ENCODE data around the gene TMEFF1. TPM values are rescaled to one million over a fixed set of nuclear protein-coding genes. Genes with fewer than 3 reads are reported as not detected.
A peak's percentile ranks its signal among the peaks of the same experiment; 100 is the strongest.

The TMEFF1 gene
- total RNA-seq, 1 experiment from 2014 or later = 65.5 TPM

DNA sequence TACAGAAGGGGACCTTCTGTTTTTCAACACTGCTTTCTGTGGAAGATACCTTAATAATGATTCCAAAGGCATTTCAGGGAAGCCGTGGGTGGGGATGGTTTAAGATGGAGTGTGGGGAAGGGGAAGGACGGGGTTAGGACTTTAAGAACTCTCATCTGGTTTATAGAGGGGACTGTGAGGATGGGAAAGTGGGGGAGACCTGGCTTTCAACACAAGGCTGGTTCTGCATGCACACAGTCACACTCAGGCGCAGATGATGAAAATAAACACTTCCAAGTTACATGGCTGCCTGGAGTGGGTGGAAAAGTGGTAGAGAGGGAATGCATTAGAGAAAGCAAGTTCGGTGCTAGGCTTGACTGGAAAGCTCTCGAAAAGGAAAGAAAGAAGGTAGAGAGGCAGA is 41.1 kb upstream of the TMEFF1 start:
- no peak overlapping the region for H3K27ac ChIP-seq (ENCODE audit: insufficient read length, low read depth, low read length)
- peaks cover 8% of the 10 kb centered on the region; the same call in 1 of the 2 replicates for H3K79me2 ChIP-seq (ENCODE audit: insufficient read depth, low read length)
- no CpG with 5 or more reads among the region's 5 CpGs for WGBS (ENCODE audit: extremely low coverage, insufficient read length, low lambda C conversion rate)

More for the DNA sequence above, 41.1 kb upstream of the TMEFF1 start:
- Histone ChIP-seq H4K8ac (replicated peaks; ENCODE audit: insufficient read length, low read depth, low read length) (no peak overlapping the region), H2BK20ac (ENCODE audit: low read depth, low read length, poor library complexity, severe bottlenecking) (no peak overlapping the region), H2AK5ac (ENCODE audit: insufficient read length, low read length) (no peak overlapping the region), H3K23ac (ENCODE audit: insufficient read length, low read depth, low read length) (no peak overlapping the region), H4K91ac (ENCODE audit: insufficient read length, low read depth, low read length) (no peak overlapping the region), H3K79me1 (ENCODE audit: insufficient read depth, low read depth, low read length, poor library complexity, severe bottlenecking) (peaks cover 7% of the 10 kb centered on the region), H3K9me3 (ENCODE audit: control insufficient read depth, low read depth, low read length) (no peaks in the 10 kb centered on the region), H3T11ph (ENCODE audit: low read length) (no peak overlapping the region), H3K27me3 (ENCODE audit: insufficient read depth, low read length) (no peaks in the 10 kb centered on the region), H2BK12ac (ENCODE audit: insufficient read length, low read depth, low read length) (no peak overlapping the region), H3K56ac (ENCODE audit: insufficient read length, low read depth, low read length) (no peak overlapping the region), H3K14ac (ENCODE audit: insufficient read depth, low read length) (no peak overlapping the region), H3K23me2 (ENCODE audit: insufficient read length, low read depth, low read length, poor library complexity, severe bottlenecking) (peaks cover 8% of the 10 kb centered on the region), H3K4me2 (ENCODE audit: insufficient read depth, insufficient read length, low read length) (no peak overlapping the region), H3K18ac (ENCODE audit: insufficient read length, low read depth, low read length) (no peak overlapping the region), H4K5ac (ENCODE audit: insufficient read length, low read depth, low read length) (no peak overlapping the region), H3K4me1 (ENCODE audit: insufficient read depth, low read length) (peaks cover 2% of the 10 kb centered on the region; the same call in 1 of the 2 replicates), H2BK120ac (ENCODE audit: low read depth, low read length, poor library complexity, severe bottlenecking) (no peak overlapping the region), H4K20me1 (ENCODE audit: control insufficient read depth, insufficient read depth, insufficient read length) (no peaks in the 10 kb centered on the region), H3K4ac (ENCODE audit: low read depth, low read length) (no peak overlapping the region), H2BK15ac (ENCODE audit: low read depth, low read length) (no peak overlapping the region), H2AFZ (ENCODE audit: low read length) (no peak overlapping the region), H2BK5ac (ENCODE audit: insufficient read length, low read length) (no peak overlapping the region), H3K9ac (ENCODE audit: extremely low read depth, insufficient read length, low read length) (no peak overlapping the region)
- Mint-ChIP-seq H3K27ac (peak overlapping the region in 1 of 3 experiments; percentile 42; a peak in 2 of 7 replicates), H3K4me1 (peaks cover 26 to 32% of the 10 kb centered on the region in 2 experiments), H3K36me3 (ENCODE audit: insufficient read depth in 1 of 3, low read depth in 3 of 3) (peaks cover 8 to 21% (median 11%) of the 10 kb centered on the region in 3 experiments), H3K27me3 (ENCODE audit: low read depth) (no peaks in the 10 kb centered on the region), H3K4me3 (no peak overlapping the region), H3K9me3 (no peaks in the 10 kb centered on the region)
- DNase-seq = no peak
- TF ChIP-seq, protein P1, sequence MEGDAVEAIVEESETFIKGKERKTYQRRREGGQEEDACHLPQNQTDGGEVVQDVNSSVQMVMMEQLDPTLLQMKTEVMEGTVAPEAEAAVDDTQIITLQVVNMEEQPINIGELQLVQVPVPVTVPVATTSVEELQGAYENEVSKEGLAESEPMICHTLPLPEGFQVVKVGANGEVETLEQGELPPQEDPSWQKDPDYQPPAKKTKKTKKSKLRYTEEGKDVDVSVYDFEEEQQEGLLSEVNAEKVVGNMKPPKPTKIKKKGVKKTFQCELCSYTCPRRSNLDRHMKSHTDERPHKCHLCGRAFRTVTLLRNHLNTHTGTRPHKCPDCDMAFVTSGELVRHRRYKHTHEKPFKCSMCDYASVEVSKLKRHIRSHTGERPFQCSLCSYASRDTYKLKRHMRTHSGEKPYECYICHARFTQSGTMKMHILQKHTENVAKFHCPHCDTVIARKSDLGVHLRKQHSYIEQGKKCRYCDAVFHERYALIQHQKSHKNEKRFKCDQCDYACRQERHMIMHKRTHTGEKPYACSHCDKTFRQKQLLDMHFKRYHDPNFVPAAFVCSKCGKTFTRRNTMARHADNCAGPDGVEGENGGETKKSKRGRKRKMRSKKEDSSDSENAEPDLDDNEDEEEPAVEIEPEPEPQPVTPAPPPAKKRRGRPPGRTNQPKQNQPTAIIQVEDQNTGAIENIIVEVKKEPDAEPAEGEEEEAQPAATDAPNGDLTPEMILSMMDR (conservative IDR thresholded peaks at IDR 0.05) = no peak
